HPDE6-E6E7 (cell line): Measurements from ENCODE around the gene ARHGAP22.

Experiments
- DNase-seq: peaks from one replicate; pipeline ENCODE4 v3.0.0; 2011; ENCODE audit warnings: missing footprints; ENCODE audit errors: extremely low spot score

Gene ARHGAP22

DNA sequence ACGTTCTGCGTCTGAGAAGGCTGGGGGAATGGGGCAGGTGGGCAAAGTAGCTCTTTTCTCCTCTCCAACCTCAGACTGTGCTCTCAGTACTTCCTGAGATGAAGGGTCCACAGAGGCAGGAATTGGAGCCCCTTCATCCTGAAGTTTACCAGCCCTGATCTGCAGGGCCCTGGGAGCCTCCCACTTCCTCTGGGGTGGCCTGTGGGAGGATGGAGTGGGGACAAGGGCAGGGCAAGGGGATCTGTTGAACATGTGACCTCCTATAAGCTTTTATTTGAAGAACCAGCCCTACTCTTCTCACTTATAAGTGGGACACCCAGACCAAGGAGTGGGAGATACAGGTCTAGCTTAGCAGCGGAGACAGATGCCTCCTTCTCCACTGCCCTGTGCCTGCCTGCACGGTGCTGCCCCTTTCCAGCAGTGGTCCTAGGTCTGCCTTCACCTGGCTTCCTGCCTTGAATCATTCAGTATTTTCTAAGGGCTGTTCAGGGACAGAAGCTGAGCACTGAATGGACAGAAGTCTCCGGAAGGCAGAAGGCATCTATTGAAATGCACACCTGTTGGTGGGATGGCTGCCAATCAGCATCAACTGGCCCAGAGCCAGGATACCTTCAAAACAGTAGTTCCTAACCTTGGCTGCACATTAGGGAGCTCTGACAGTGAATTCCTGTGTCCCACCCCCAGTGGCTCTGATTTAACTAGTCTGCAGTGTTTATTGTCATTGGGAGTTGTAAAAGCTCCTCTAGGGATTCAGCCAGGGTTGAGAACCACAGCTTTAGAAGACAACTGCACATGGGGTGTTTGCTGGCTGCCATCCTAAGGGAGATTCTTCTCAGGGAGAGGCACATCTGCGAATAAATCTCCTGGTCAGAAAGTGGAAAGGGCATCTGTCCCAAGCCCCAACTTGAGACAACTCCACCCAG lies 2.7 kb upstream of the ARHGAP22 start:
- DNase-seq: no peak

DNA sequence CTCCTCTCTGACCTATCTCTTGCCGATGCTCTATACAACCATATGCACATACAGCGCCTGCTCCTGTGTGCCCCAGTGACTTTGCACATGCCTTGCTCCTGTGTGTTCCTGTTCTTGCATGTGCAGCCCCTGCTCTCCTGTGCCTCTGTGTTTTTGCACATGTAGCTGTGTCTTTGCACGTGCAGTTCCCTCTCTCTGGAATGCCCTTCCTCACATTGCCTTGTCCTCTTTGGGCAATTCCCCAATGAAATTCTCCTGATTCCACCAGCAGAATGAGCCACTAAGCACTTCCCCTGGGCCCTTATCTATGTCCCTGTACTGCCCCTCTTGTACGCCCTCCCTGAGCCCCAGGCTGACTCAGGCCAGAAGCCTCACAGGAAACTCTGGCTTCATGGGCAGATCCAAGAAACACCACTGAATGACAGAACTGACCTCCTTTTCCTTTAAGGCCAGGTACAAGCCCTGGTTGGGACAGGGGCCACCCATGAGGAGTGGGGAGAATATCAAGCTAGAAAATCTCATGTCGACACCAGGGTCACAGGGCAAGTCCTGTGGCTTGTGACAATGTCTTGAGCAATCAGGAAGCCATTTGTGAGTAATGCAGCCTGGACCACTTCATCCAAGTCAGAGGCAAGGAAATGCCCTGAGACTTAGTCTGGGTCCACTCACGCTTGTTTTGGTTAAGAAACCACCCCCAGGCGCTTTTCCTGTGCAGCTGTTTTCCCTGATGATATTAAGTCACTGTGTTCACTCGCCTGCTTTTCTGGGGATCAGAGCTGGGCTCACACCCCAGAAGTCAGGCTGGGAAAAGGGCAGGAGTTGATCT lies 1.9 kb upstream of the ARHGAP22 start:
- DNase-seq: peak; percentile 63

DNA sequence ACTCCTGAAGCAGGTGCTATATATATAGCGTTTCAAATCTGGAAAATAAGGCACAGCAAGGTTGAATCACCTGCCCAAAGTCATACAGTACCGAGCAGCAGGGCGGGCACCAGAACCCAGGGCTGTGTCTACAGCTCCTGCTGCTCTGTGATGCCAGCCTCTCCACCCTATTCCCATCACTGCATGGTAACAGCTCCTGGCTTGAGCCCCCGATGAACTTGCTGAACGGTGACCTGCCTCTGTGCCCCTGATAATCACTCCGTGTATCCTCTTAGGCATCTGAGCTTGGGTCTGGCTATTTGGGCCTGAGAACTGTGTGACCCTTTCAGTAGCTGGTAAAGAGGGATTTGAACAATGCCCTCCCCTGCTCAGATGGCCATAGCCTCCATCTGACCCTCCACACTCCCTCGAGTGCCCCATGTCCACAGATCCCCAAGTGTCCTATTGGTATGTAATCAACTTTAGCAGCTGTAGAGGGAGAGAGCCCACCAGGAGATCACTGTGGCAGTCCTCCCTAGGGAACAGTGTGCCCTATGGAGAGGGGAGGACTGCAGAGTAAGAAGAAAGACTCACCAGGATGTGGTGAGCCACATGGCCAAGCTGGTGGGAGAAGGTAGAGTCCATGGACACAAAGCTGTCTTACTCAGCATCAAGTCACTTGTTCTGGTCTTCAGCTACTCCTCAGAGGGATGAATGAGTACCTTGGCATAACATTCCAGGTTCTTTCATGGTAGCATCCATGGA lies 1.1 kb upstream of the ARHGAP22 start:
- no peak for DNase-seq

DNA sequence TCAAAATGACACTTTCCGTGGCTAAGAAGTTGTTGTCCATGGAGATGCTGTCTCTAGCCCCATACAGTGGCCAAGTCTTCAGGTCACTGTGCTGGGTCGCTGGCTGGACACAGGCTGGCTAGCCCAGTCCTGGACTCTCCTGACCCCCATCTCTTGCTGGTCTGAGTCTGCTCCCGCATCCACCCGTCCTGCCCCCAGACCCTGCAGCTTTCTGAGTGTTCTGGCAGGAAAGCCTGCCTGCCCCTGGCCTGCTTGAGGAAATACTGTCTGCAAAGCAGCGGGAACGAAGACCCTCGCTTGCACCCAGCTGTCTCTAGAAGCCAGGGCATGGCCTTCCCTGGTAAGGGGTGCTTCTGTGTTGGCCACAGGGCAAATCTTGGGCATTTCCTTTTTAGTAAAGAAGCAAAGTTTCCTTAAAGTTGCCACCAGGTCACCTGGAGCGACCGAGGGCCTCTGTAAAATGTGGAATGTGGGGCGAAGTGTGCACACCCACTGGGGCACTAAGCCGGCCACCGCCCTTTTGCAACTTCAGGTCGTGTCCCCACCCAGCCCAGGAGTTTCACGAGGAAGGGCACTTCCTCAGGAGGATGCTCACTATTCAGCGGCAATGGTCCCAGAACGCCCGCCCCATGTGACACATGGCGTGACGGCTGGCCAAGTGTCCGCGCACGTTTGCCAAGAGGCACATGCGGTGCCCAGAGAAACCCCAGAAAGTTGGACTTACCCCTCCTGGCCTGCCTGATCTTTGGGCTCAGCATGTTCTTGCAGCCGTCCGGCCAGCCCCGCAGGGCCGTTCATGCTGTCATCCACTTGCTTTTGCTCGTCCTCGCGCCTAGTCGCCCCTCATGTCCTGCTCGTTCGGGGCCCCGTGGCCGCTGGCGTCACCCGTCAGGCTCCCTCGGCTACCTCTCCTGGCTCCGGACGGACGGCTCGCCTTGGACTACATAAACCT lies 558 bp downstream of the ARHGAP22 start:
- DNase-seq: no peak

DNA sequence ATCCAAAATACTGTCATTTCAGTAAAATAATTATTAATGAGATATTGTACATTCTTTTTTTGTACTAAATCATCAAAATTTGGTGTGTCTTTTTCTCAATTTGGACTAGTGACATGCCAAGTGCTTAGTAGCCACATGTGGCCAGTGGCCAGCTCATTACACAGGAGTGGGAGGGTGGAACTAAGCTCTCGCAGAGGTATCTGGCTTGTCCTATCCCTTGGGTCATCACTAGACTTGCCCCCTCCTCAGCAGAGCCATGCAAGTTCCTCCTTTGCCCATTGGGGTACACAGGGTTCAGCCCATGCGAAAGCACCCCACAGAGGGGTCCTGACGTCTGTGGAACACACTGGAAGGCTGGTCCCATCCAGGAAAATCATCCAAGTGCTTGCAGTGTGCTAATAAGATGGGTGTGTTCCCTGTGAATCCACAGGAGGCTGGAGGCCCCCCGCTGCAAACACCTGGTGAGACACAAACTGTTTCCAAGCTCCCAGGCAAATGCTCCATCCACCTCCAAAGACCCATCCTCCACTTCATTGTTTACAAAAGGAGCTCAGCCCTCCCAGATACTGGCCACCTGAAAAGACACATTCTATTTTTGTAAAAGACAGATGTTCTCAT lies 1.3 kb downstream of the ARHGAP22 start:
- no peak for DNase-seq

DNA sequence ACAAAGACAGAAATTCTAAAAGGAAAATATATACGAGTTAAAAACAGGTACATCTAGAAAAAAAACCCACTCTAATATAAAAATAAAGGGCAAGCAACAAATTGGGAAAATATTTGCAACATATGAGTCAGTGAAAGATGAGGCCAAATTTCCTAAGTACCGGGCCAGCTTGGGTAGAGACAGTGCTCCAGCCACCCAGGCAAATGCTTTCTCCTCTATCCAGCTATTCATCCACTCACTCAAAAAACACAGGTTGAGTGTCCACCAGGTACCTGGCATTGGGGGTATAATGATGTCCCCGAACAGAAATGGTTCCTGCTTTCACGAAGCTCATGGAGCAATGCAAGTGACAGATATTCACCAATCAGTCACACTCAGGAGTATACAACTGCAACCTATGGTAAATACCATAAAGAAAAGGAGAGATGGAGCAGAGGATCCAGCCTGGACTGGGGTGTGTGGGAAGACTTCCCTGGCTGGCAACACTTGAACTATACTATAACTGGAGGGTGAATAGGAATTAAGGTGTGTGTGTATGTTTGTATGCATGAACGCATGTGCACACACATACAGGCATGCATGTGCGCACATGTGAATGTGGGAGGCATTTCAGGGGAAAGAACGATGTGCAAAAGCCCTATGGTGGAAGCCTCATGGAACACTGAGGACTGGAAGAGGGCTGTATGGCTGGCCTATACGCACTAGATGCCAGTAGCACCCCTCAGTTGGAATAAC lies 2.3 kb downstream of the ARHGAP22 start:
- no peak for DNase-seq

DNA sequence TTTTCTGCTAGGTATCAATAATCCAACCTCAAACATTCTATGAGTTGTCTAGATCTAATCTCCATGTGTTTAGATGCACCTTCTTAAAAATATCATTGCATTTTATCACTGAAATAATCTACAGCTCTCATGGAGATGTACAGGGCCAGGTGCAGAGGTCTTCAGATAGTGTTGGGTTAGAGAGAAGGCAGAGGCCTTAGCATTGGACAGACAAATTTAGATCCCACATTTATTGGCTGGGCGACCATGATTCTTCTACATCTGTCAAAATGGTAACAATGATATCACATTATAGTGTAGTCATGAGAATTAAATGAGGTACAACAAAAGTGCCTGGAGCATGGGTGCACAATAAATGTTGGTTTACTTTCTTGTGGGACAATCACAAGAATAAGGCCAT lies 3.1 kb downstream of the ARHGAP22 start:
- no peak for DNase-seq

DNA sequence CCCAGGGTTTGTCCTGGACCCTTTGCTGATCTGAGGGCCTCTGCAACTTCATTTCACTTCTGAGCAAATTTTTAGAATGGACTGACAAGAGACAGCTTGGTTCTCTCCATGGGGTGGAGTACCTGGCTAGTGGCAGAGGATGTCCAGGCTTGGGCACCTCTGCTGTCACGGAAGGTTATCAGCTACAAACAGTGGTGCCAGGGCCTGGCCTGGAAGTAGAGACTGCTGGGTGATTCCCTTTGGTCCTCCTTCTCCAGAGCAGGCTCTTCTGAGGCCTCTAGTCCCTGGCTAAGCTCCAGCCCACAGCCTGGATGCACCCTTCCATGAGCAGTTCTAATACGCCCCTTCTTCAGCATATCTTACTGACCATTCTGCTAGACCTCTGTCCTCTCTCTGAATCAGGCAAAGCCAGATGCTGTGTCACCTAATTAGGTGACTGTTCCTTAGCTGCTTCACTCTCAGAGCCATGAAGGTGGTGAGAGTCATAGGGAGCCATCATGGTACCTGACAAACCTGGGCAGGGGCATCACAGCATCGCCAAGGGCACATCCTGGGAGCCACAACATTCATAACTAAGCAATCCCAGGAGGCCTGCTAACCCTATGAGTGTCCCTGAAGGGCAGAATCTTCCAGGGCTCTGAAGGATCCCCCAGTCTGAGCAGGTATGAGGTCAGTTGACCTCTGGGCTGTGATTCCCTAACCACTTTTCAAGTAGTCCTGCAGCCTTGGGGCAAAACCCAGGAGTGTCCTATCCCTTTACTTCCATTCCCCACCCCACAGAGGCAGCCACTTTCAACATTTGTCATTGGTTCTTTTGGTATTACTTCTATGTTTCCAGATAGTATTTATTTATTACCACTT lies 4.0 kb downstream of the ARHGAP22 start:
- no peak for DNase-seq

DNA sequence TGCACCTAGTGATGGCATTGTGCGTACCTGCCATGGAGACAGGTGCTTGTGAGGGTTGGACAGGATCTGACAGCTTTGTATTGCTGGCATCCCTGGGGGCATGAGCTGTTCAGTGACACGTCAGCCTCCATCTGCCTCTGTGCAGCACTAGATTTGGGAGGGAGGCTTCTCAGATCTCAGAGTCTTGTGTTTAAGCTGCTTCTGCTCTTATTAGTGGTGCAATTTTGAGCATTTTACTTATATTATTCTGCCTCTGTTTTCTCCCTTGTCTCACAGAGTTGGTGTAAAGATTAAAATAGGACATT lies 5.1 kb downstream of the ARHGAP22 start:
- DNase-seq: no peak

DNA sequence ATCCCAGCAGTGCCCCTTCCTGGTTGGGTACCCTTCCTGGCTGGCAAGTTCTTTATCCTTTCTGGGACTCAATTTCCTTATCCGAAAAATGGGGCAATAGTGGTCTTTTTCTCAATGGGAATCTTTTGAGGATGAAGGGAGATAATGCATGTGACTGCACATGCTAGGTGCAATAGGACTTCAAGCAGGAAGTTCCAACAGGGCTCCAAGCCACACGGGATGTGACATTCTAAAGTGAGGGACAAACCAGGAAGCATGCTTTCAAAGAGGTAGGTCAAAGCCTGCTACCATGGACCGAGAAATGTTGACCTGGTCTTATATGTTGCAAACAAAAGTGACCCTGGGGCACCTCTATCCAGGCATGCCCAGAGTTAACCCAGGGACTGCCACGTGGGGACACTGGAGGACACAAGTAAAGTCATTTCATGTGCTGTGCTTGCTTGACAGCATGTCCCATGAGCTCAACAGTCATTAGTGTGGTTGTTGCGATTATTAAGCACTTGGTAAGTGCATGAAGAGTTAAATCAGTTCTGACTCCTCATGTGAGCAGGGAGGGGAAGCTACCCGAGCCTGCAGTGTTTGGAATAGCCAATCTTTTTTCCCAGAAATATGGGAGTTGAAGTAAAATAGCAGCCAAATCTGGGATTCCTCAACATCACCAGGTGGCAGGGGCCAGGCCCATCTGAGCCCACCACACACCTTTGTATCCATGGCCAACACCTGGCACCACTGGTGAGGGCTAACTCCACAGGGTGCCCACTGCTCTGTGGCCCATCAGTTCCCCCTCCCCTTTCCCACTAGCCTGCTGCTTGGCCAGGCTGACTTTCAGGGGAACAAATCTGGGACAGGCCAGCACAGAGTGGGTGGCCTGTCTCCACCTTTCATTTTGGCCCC lies 5.7 kb downstream of the ARHGAP22 start:
- DNase-seq: no peak

DNA sequence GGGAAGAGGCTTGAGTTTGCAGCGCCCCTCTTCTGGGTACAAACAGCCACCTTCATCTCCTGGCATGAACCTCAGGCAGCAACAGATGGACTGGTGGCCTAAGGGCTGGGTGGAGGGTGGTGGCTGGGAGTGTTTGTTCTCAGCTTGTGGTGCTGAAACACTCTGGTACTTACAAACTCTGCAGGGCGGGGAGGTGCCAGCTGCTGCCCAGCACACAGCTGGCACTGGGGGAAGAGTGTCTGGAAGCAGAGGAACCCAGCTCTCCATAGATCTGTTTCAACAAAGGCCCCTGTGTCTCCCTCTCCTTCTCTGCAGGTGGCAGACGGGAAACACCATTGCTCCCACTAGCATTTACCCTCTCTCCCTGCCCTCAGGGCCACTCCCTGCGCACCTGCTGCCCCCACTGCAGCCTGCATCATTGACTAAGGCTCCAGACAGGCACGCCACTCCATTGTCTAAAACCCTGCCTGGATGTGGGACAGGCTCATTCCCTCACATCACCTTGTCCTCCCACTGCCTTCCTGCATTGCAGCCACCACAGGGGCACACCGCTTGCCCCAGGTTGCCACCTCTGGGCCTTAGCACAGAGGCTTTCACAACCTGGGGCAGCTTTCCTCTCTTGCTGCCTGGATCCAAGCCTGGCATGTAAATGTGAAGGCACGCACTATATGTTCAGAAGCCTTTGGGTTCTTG lies 6.5 kb downstream of the ARHGAP22 start:
- DNase-seq: no peak

DNA sequence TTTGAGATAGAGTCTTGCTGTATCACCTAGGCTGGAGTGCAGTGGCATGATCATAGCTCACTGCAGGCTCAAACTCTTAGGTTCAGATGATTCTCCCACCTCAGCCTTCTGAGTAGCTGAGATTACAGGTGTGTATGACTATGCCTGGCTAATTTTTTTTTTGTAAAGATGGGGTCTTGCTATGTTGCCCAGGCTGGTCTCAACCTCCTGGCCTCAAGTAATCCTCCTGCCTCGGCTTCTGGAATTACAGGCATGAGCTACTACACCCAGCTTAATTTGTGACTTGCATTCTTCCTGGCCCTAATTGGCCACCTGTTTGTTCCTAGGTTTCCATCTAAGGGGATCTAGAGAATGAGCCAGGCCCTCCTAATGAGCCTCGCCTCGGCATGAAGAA lies 9.3 kb downstream of the ARHGAP22 start:
- no peak for DNase-seq

DNA sequence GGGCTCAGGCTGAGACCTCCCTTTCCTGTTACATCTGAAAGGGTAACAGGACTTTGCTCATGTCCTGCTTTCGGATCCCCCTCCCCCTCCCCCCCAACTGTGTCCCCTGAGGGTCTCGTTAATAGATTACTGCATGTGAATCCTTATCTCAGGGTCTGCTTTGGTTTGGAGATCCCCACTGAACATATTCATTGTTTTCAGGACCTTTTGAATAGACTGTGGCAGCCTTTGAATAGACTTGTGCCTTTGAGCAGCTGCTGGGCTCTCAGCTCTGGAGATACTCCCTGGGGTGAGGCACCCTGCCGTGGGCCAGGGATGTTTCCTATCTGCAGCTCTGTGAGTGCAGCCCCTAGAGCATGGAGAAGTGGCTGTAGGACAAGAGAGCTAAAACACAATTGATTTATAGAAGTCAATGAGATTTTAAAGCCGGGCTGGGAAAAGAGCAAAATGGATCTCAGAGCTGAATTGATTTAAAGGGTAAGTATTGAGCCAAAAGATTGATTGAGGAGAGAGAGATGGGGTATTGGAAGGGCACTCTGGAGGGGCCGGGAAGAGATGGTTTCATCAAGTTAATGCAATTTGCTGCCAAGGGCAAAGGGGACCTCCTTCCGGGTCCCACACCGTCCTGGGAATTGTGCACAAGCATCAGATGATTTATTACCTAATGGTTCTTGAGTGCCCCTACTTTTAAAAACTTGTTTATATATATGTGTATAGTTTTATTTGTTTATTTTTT lies 9.9 kb downstream of the ARHGAP22 start:
- no peak for DNase-seq

DNA sequence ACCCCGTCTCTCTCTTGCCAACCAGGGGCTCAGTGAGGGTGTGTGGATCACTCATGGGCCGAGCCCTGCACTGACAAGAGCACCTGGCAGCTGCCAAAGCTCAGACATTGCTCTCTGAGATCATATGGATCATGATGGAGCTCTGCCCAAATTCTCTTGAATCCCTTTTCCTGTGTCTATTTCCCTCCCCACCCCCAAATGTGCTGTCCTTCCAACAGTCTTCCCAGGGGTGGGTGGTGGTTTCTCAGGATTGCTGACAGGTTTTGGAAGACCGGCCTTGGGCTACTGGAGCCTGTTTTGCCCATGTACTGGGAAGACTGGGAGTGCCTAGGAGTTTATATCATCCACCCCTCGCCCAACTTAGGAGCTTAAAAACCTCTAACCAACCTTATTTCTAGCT lies 10.5 kb downstream of the ARHGAP22 start:
- no peak for DNase-seq

DNA sequence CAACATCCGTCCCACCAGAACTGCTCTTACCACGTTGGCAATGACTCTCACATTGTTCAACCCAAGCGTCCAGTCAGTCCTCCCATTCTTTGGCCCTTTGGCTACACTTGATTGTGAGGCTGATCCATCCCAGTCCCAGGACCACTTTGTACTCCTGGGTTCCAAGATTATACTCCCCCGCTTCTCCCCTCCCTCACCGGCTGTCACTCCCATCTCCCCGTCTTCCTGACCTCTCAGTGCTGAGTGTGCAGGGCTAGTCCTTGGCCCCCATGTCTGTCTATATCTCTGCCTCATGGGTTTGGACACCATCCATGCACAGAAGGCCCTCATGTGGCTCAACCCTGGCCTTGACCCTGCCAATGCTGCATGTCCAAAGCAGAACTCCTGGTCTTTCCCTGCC lies 12.5 kb downstream of the ARHGAP22 start:
- no peak for DNase-seq

DNA sequence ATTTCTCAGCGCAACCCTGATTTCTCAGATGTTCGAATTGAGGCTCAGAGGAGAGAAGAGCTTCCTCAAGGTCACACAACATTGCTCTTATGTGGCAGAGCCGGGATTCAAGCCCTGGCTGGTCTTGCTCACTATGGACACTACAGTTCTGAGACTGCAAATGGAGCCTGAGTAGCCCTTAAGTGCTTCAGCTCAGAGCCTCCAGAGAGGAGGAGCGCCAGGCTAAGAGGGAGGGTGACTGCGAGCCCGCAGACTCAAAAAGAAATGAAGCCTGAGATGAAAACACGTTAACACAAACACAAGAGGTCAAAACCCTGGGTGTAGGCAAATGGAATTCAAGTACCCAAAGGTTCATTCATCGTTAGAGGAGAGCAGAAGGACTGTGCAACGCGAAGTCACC lies 13.9 kb downstream of the ARHGAP22 start:
- no peak for DNase-seq

DNA sequence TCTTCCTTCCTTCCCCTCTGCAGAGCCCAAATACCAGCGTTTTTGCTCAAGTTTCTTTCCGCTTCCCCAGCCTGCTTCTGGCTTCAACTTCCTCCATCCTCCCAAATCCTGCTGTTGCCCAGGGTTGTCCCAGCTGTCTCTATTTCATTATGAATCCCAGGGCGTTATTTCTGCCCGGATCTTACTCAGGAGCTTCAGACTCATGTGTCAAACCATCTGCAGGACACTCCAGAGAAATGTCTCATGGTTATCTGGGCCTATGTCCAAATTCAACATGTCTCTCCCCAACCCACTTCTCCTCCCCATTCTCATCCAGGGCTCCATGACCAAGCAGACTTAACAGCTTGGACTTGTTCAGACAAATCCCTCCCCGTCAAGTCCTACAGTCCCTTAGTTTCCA lies 15.6 kb downstream of the ARHGAP22 start:
- peak; percentile 41 for DNase-seq
